Measurements from ENCODE around the gene GRIN3B. TPM values are rescaled to one million over a fixed set of nuclear protein-coding genes. Genes with fewer than 3 reads are reported as not detected.

The GRIN3B gene
- total and polyA plus RNA-seq, 9 of the 15 experiments (the other 6 are each of a cell fraction or from before 2014, with no cell fraction given), result 0.06 to 0.95 (median 0.19) TPM; not detected in 6

DNA sequence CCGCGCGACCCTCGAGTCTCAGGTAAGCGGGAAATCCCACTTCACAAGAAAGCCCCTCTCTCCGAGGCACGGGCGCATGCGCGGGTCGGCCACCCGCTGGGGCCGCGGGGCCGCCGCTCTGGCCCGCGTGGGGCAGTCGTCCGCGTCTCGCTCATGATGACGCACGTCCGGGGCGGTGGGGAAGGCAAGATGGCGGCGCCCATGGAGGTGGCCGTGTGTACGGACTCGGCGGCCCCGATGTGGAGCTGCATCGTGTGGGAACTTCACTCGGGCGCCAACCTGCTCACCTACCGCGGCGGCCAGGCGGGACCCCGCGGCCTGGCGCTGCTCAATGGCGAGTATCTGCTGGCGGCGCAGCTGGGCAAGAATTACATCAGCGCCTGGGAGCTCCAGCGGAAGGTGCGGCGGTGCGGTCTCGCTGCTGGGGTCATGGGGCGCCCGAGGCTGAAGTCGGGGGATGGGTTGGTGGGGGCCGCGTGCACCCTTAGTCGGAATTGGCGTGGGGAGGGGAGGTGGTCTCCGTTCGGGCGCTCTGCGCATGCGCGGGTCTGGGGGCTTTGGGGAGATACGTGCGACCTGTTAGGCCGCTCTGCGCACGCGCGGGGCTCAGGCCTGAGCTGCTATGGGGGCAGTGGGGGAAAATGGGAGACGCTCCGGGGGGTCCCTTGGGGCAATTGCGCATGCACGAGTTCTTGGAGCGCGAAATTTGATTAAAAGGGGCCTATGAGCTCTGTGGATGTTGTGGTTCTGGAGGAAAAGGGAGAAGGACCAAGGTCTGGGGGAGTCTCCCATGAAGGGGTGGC is 15.9 kb upstream of the GRIN3B start, which contains the start of gene WDR18 (continued):
- TF ChIP-seq MYNN (IDR thresholded peaks at IDR 0.05) (no peak), MYNN (CRISPR knock-in tag; IDR thresholded peaks at IDR 0.05) (no peak), TCFL5 (CRISPR knock-in tag; conservative IDR thresholded peaks at IDR 0.05) (no peak), PCBP2 (IDR thresholded peaks at IDR 0.05; ENCODE audit: low read depth, low read length, poor library complexity, severe bottlenecking) (no peak), SIRT6 (IDR thresholded peaks at IDR 0.05; ENCODE audit: low read depth, low read length) (no peak), ETV6 (IDR thresholded peaks at IDR 0.05; ENCODE audit: borderline replicate concordance in 1 of 2, low read depth in 2 of 2, low read length in 1 of 2) (no peak), ETV6 (CRISPR knock-in tag; IDR thresholded peaks at IDR 0.05; ENCODE audit: borderline replicate concordance) (no peak), TGIF2 (CRISPR knock-in tag; IDR thresholded peaks at IDR 0.05) (0 out of 2 replicates have a peak, but pooled peaks have one; percentile 46), NFRKB (IDR thresholded peaks at IDR 0.05; ENCODE audit: low read depth) (no peak; the same call in 1 of the 2 replicates), SOX6 (IDR thresholded peaks at IDR 0.05) (no peak), SPI1 (IDR thresholded peaks at IDR 0.05; ENCODE audit: borderline replicate concordance, low read depth, low read length) (no peak), NR2F6 (CRISPR knock-in tag; IDR thresholded peaks at IDR 0.05) (no peak), HDAC1 (IDR thresholded peaks at IDR 0.05) (peak; percentile 28 to 99; a peak in 2 of 4 replicates), RFX5 (IDR thresholded peaks at IDR 0.05; ENCODE audit: low read depth, low read length) (no peak), SP2 (IDR thresholded peaks at IDR 0.05; ENCODE audit: extremely low read depth, low read depth, low read length, poor library complexity, severe bottlenecking) (peak; percentile 24), CBFA2T3 (IDR thresholded peaks at IDR 0.05) (no peak; the same call in 1 of the 2 replicates), ZC3H4 (CRISPR knock-in tag; IDR thresholded peaks at IDR 0.05; ENCODE audit: borderline replicate concordance) (no peak), RBBP5 (IDR thresholded peaks at IDR 0.05; ENCODE audit: borderline replicate concordance, insufficient read depth, low read length, poor library complexity, severe bottlenecking) (peak; percentile 98), DNMT1 (IDR thresholded peaks at IDR 0.05) (no peak), VEZF1 (CRISPR knock-in tag; IDR thresholded peaks at IDR 0.05) (peak; percentile 78)
- TF ChIP-seq, protein P1, sequence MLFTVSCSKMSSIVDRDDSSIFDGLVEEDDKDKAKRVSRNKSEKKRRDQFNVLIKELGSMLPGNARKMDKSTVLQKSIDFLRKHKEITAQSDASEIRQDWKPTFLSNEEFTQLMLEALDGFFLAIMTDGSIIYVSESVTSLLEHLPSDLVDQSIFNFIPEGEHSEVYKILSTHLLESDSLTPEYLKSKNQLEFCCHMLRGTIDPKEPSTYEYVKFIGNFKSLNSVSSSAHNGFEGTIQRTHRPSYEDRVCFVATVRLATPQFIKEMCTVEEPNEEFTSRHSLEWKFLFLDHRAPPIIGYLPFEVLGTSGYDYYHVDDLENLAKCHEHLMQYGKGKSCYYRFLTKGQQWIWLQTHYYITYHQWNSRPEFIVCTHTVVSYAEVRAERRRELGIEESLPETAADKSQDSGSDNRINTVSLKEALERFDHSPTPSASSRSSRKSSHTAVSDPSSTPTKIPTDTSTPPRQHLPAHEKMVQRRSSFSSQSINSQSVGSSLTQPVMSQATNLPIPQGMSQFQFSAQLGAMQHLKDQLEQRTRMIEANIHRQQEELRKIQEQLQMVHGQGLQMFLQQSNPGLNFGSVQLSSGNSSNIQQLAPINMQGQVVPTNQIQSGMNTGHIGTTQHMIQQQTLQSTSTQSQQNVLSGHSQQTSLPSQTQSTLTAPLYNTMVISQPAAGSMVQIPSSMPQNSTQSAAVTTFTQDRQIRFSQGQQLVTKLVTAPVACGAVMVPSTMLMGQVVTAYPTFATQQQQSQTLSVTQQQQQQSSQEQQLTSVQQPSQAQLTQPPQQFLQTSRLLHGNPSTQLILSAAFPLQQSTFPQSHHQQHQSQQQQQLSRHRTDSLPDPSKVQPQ (CRISPR knock-in tag; IDR thresholded peaks at IDR 0.05; ENCODE audit: borderline replicate concordance), result no peak
- TF ChIP-seq, protein P2, sequence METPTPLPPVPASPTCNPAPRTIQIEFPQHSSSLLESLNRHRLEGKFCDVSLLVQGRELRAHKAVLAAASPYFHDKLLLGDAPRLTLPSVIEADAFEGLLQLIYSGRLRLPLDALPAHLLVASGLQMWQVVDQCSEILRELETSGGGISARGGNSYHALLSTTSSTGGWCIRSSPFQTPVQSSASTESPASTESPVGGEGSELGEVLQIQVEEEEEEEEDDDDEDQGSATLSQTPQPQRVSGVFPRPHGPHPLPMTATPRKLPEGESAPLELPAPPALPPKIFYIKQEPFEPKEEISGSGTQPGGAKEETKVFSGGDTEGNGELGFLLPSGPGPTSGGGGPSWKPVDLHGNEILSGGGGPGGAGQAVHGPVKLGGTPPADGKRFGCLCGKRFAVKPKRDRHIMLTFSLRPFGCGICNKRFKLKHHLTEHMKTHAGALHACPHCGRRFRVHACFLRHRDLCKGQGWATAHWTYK (CRISPR knock-in tag; IDR thresholded peaks at IDR 0.05), result peak; percentile 59
- TF ChIP-seq, protein P3, sequence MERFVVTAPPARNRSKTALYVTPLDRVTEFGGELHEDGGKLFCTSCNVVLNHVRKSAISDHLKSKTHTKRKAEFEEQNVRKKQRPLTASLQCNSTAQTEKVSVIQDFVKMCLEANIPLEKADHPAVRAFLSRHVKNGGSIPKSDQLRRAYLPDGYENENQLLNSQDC (CRISPR knock-in tag; IDR thresholded peaks at IDR 0.05), result no peak

Data from K562 (cell line).